Measurements from ENCODE around the gene P3H1. TPM values are rescaled to one million over a fixed set of nuclear protein-coding genes. Genes with fewer than 3 reads are reported as not detected.

The P3H1 gene
- total RNA-seq, 1 donor from 2014 or later = 160 TPM

DNA sequence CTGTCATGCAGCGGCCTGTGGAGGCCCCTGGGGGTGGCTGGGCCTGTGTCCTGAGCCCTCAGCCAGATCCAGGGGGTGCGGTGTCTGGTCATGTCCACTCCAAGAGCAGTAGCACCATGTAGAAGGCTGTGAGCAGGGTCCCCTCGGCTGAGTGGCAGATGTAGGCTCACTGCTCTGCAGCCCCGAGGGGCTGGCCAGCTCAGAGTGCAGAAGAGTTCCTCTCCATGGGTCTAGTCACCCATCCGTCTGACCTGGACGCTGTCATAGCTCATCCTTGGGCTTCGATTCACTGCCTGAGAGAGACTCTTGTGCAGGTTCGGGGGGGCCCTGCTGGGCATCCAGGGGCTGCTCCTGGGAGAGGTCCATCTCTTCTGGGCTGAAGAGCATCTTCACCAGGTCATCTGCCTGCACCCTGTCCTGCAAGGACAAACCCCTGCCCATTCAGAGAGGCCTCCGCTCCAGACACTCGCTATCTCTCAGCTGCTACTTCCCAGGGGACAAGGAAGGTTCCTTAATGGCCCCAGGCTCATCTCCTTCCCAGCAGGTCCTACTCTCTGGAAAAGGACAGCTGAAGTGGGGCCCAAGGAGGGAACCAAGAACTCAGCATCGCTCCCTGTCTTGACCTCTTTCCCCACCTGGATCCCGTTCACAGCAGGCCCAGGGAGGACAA is 20.3 kb downstream of the P3H1 start:
- no peak for DNase-seq (ENCODE audit: low spot score)

DNA sequence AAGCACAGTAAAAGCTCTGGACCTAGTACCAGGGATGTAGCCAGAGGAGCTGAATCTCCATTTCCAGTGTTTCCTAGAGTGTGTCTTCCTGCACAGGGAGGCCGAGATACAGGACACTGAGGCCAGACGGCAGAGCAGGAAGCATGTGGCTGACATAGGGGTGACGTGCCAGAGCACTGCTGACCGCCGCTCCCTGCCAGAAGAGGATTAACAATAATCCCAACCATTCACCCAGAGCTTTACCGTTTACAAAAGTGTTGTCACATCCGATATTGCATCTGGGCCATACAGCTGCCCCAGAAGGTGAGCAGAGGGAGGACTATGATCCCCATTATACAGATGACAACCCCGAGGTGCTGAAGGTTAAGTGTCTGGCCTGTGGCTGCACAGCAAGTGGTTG is 21.0 kb downstream of the P3H1 start:
- no peak for DNase-seq (ENCODE audit: low spot score)

GRCh38 chr1:42744148-42744413 is 22.7 kb downstream of the P3H1 start:
- no peak for DNase-seq (ENCODE audit: low spot score)

- DNase-seq (ENCODE audit: low spot score) = peak; percentile 76
Observed at GRCh38 chr1:42743317-42744147, 23.3 kb downstream of the P3H1 start.

DNA sequence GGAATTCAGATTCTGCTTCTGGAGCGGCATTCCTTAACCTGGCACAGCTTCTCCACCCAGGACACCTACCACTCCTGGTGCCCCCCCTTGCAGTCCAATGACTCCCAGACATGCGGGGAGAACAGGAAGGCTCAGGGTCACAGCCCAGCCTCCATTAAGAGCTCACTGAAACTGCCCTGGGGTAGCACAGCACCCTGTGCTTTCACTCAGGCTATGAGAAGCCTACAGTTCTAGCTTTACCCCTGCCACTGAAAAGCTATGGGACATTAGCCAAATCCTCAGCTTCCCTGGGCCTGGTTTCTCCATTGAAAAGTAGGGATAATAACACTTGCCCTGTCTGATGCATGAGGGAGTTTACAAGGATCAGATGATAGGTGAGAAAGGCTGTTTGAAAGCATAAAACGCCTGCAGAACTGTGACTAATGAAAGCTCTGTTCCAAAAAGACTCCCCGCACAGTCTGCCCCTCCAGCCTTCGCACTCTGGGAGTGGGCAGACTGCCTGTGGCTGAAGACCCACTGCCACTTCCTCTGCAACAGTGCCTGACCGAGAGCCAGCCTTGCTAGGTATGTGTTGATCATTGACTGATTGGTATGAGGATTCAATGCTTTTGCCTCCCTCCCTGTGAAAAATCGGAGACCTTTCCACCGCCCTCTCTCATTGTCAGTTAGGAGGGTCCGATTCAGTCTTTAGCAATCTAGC is 24.1 kb downstream of the P3H1 start:
- peak; percentile 39 for DNase-seq (ENCODE audit: low spot score)

DNA sequence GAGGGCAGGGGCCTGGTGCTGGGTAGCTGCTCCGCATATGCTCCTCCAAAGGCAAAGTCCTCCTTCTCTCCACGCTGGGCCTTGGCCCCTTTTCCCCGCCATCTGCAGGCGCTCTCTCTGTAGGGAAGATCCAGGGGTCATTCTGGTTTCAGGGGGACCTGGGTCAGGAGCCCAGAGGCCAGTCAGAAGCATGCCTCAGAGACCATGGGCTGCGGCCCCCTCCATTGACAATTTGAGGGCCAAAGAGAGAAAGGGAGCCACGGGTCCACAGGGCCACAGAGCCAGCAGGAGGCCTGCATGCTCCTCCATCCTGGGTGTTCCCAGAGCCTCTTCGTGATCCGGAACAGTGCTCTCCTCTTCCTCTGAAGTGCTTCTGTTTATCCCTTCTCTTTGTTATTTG is 24.7 kb downstream of the P3H1 start:
- no peak for DNase-seq (ENCODE audit: low spot score)

DNA sequence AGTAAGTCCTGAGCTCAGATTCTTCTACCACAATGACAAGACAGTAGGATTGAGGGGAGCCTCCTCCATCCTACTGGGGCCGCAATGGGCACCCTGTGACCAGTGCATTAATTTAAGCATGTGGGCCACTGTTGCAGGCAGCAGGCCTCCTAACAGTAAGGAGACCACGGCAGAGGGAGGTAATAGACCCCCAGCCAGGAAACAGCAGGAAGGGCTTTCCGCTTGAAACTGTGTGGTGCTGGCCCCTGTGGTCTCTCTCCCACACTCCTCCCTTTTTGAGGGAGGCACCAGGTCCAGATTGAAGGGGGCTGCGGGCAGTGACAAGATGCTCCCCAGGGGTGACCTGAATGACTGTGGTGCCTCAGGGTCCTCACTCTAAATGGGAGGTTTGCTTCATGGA is 25.1 kb downstream of the P3H1 start:
- no peak for DNase-seq (ENCODE audit: low spot score)

DNA sequence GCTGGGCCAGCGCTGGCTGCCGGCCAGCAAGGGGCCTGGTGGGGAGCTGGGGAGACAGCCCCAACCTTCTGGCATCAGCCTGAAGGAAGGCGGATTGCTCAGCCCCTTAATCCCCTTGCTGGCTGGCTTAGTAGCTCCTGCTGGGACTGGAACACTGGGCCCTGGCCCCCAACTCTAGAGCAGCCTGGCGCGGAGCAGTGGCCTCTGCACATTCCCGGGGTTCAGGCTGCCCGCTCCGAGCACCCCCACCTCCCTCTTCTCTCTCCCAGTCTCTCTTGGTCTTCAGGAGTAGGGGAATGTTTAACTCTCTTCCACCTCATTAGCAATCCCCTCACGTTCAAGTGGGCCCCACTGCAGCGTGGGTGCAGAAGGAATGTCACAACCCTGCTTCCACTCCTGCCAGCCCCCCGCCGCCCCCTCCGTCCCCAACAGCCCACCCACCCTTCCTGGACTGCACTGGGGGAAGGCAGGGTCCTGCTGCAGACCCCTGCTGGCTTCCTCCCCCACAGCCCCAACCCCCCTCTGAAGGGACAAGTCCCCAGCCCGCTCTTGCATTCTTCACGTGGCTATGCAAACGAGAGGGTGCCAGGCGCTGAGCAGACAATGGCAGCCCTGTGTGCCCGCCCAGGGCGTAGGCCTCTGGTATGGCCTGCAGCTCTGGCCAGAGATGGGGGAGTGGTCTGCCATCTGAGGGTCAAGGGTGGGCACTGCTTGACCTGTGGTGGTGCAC is 25.8 kb downstream of the P3H1 start:
- peak; percentile 80 for DNase-seq (ENCODE audit: low spot score)

DNA sequence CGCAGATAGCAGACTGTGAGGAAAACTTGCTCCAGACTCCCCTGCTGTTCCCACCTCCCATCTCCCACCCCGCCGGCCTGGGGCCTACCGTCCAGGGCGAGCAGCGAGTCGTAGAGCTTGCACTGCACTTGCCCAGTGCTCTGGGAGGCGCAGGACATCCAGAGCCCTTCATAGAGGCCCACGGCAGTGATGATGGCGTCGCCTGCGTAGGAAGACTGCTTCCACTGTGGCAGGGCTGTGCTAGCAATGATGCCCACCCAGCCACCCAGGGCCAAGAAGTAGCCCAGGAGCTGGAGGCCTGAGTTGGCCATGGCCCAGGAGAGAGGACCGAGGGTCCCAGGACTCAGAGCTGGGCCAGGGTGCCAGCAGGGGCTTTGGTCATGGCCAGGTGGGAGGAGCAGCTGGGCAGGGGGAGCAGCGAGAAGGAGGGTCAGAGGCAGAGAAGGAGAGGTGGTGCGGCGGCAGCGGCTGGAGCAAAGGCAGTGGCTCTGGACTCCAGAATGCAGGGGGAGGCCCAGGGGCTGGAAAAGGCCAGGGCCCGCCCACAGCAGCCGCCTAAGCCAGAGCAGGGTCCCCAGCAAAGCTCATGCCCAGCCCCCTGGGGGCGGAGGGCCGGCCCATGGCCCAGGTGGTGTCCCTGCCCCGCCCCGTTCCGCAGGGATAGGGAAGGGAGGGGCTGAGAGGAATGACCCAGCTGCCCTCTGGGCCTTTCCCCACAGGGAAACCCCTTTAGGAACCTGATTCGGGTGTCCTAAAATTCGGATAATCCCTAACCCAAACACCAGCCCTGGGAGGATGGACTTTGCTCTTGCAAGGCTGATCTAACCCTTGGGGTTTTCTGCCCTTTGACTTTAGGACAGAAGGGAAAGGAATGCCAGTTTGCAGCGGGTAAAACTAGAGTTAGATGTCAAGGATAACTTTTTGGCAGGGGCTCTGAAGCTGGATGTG is 26.8 kb downstream of the P3H1 start, which contains the start of gene CLDN19:
TSS of gene CLDN19 (minus strand) at position 484 of the 948 bp plus-strand sequence. CDS start at position 311, 173 bp downstream.
- DNase-seq (ENCODE audit: low spot score) = peak; percentile 79

DNA sequence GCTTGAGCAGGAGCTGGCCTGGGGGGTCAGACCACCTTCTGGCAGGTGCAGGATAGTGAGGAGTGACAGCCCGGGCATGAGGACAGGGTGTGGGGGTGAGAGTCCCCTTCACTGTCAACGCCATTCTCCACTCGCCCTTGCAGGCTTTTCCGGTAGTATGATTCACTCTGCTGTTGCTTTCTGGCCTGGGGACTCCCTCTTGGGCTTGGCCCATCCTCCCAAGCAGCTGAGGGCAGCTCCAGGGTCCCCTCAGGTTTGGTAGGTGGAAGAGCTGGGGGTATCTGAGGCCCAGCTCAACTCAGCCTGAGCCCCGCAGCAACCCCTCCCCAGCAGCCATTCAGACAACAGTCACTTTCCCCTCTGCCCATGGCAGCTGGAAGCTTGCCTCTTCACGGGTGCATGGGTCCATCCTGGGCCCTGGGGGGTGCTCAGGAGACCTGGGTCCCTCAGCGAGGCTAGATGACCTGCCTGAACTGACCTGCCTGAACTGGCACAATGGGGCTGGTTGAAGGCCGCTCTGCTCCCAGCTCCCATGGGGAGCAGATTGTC is 28.1 kb downstream of the P3H1 start:
- no peak for DNase-seq (ENCODE audit: low spot score)

GRCh38 chr1:42737986-42738677 is 28.7 kb downstream of the P3H1 start:
- no peak for DNase-seq (ENCODE audit: low spot score)

- no peak for DNase-seq (ENCODE audit: low spot score)
Observed at GRCh38 chr1:42737257-42737656, 29.6 kb downstream of the P3H1 start.

DNA sequence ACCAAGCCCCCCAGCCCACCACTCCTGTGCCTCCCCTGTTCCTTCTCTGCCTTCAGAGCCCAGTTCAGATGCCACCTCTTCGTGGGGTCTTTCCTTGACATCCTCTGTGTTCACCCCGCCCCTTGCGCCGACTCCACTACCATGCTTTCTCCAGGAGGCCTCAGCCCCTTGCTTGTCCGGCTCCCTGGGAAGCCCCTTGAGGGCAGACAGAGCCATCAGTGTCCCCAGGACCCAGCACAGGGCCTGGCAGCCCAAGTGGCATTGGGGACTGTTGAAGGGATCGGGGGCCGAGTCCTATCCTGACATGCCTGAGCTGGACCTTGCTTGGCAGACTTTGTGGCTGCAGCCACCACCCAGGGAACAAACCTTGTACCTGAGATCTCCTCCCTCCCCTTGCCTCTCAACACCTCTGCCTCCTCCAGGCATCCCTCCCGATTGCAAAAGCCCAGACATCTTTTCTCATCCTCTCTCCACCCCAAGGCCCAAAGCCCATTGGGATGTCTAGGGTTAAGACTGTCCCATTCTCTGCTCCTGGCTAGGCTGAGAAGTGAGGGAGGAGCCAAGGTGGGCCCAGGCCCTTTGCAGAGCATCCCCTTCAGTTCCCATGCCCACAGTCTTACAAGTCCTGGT is 30.1 kb downstream of the P3H1 start:
- no peak for DNase-seq (ENCODE audit: low spot score)

DNA sequence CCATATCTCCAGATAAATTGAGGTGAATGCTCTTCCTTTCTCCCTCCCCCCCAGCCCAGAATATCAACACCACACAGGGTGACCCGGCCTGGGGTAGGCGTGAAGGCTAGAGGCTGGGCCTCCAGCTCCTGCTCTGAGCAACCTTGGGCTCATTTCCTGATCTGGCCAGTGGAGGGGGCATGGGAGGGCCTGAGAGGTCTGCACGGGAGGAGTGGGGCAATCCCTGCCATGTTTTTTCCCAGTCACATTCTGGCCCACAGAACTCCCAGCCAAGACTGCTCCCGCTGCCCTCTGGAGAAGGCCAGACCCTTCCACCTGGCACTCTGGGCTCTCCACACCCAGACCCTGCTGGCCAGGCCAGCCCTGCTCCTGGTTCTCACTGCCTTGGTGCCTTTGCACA is 30.7 kb downstream of the P3H1 start:
- DNase-seq (ENCODE audit: low spot score) = no peak

DNA sequence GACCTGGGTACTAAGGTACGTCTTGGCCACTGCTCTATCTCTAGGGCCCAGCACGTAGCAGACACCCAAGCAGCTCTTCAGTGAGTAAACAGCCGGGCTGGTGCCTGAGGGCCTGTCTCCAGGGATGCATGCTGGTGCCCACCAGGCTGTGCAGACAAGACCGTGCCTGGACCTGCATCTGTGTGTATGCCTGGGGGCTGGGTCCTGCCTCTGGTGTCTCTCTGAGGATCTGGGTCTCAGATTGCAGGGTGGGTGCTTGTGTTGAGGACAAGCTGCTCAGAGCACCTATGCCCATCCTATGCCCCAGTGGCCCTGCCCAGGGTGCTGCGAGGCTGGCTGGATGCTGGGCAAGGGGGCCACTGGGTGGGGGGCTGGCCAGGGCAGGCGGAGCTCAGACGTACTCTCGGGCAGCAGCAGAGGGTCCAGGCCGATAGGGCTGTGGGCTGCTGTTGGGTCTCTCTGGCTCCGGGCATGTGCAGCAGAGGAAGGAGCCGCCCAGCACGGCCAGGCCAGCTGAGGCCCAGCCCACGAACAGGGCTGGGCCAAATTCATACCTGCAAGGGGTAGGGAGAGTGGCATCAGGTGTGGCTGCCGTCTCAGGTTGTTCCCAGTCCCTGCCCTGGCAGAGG is 31.2 kb downstream of the P3H1 start:
- peak; percentile 37 for DNase-seq (ENCODE audit: low spot score)

DNA sequence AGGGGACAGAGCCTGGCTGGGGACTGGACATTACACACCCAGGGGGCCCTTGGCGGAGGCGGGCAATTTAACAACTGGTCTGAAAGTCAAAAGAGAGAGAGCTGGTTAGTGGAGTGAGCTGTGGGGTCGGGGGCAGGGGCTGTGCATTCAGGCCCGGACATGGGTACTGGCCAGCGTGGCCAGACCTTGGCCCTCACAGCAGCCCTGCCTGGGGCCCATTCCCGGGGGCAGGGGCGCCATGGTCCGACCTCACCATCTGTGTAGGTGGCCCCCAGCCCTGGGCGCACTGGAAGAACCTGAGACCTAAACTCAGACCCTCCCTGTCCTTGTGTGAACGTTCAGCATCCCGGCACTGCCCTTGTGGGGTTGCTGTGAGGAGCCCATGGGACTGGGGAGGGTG is 31.8 kb downstream of the P3H1 start:
- DNase-seq (ENCODE audit: low spot score) = no peak

- DNase-seq (ENCODE audit: low spot score) = no peak
Observed at GRCh38 chr1:42734201-42735035, 32.4 kb downstream of the P3H1 start.
